Measurements from ENCODE around the gene PPFIA2.
"Not testable (repeated sequence)": the region's sequence is repeated elsewhere in the genome, so short reads cannot be mapped to it uniquely, and the experiment has no call there.

PPFIA2 gene

GRCh38 chr12:81659310-81659709 is 99.8 kb downstream of the PPFIA2 start:
- not testable (repeated sequence) for DNase-seq

DNA sequence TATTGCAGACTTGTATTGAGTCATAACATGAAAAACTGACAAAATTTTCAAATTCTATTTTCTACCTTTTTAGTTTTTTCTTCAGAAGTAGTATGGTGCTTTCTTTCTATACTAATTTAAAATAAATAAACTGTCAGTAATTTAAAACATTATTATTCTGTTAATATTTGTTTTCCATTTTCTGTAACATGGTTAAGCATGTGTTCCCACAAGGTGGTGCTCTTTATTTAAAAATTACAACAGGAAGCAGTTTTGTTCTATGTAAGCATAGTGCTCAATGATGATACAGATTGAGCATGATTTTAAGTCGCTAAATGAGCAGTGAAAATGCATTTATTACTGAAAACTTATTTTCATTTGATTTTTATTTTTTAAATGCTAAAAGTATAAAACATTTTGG is 114.6 kb downstream of the PPFIA2 start:
- DNase-seq, result peak; percentile 25

- DNase-seq, result no peak
These were observed 120.0 kb downstream of the PPFIA2 start for GRCh38 chr12:81639196-81639595.

DNA sequence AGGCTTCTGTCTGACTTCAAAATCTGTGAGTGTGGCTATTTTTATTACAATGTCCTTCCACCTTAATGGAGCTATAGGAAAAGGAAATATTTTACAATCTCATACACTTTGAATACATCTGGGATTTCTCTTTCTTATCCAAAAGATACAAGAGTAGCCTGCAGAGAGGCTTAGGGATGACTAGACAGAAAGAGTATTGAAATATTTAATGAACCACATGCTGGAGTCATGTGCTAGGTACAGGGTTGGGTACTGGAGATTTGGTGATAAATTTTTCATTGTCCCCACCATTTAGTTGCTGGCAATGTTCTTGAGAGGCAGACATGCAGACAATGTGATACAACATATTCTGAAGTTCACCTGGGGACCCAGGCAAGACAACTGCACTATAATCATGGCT is 126.0 kb downstream of the PPFIA2 start:
- DNase-seq, result no peak

DNA sequence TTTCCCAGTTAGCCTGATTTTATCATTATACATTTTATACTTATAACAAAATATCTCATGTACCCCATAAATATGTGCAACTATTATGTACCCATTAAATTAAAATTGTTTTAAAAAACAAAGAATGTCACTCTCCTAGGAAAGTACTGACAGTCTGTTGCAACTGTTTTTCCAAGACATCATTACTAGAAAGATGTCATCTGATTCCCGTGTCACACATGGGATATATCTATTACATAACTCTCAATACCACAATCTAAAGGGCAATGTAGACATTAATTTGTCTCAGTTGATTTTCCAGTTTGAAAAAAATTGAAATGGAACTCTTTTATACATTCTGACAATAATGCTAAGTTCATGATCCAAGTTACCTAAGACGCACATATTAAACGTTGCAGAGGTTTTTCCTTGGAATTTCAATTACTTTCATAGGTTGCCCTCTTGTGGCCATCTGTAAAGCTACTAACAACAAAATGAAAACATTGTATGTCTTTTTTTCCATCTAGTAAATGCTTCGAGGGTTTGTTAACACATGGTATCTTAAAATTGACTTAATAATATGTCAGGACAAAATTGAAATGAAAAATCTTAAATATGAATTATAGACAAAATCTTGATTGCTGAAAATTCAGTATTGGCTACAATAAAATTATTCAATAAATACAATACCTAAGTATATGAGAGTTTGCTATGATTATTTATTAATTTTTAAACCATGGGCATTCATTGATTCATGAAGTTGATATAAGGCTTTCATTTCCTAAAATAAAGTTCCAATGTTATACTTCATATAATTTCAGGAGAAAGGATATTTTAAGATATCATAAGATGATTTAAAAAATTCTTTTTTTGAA is 131.6 kb downstream of the PPFIA2 start:
- peak; percentile 46 for DNase-seq

DNA sequence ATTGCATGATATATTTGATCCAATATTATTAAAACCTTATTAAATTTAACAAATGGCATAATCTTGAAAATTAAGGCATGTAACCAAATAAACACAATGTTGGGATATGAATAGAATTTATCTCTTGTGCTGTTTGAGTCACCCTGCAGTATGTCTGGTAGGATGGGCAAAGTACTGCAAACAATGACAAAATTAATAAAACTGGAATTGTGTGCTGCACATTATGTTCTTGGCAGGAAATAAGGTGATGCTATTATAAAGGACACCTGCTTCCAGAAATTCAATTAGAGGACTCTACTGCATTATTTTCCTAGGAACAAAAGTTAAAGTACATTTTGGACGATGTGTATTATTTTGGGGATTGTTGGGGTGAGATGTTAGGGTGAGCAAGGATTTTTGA is 132.7 kb downstream of the PPFIA2 start:
- DNase-seq, result no peak

DNA sequence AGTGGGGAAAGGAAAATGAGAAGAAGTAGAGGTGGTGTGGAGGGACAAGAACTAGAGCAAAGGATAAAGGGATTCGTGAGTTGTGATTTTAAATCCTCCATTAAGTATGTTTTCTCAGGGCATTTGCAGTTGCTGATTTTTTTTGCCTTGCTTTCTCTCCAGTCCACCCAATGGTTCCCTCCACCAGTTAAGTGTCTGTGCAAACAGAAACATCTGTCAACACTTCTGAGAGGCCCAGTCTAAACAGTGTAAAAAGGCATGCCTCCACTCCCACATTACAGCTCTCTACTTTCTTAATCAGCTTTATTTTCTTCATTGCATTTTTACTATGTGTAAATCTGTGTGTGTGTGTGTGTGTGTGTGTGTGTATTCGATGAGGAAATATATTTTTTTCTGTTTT is 141.2 kb downstream of the PPFIA2 start:
- DNase-seq, result no peak

GRCh38 chr12:81615026-81615588 is 144.0 kb downstream of the PPFIA2 start:
- no peak for DNase-seq

GRCh38 chr12:81610955-81611889 is 147.9 kb downstream of the PPFIA2 start:
- DNase-seq, result no peak

DNA sequence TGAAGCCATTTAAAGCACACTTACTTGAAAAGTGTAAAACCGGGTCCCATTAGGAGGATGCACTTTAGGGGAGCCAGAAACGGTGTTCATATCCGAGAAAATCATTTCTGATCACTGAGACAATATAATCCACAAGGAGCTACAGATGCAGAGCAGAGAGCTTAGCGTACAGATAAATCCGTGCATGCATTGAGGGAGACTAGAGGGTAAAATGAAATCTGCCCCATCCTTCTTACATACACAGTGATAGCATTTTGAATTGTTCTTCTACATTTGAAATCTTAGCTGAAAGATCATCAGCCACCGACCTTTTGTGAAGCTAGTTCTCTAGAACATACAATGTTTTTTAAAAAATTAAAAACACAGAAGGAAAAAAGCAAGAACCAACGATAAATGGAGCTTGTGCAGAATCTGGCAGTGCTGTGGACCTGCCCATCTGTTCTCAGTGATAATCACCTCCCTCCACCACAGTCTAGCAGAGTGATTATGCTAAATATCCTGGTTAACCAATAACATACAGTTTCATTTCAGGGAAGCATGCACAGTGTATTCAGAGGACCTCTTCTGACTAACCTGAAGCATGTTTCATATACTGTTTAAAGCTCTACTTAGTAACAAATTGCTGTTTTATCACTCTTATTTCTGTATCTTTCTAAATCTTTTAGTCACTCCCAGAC is 161.1 kb downstream of the PPFIA2 start:
- no peak for DNase-seq

DNA sequence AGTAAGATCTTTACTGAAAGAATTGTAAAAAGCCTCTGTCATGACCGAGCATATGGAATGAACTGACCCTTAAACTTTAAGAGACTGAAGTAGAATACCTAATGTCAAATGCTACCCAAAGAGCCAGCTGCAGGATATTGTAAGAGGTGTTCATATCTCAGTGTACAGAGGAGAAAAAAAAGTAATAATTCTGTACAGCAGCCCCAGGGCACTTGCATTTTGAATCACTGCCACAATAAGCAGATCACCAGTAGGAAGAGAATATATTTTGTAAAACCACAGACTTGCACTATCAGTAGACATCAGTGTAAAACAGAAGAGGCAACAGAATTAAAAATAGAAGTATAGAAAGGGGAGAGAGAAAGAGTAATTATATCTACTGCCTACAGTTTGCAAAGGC is 162.6 kb downstream of the PPFIA2 start:
- DNase-seq, result no peak

DNA sequence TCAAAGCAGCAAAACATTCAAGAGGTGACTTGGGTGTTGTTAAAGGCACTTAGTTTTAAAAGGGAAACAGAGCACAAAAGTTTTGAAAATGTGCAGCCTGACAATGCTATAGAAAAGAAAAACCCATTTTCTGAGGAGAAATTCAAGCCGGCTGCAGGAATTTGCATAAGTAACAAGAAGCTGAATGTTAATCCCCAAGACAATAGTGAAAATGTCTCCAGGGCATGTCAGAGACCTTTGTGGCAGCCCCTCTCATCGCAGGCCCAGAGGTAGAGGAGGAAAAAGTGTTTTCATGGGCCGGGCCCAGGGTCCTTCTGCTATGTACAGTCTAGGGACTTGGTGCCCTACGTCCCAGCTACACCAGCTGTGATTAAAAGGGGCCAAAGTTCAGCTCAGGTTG is 167.9 kb downstream of the PPFIA2 start:
- DNase-seq, result no peak

- DNase-seq, result not testable (repeated sequence)
These were observed 168.4 kb downstream of the PPFIA2 start for GRCh38 chr12:81590703-81591102.

- DNase-seq, result no peak
These were observed 170.7 kb downstream of the PPFIA2 start for GRCh38 chr12:81588235-81589008.

GRCh38 chr12:81585787-81586186 is 173.4 kb downstream of the PPFIA2 start:
- no peak for DNase-seq

DNA sequence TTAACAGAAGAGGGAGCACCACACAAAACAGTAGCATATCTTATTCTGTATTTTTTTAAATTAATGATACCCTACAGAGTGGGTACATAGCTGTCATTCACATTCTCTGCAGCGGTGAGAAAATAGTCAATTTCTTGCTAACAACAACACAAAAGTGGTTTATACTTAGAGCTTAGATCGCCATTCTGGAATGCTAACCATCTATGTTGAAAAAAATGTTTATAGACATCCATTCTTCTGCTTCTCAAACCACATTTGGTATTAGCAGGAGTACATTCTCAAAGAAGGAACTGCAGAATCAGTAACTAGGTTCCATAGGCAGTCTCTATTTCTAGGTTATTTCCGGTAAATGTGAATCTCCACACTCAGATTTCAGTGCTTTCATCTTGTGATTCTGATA is 185.9 kb downstream of the PPFIA2 start:
- peak; percentile 60 for DNase-seq

- DNase-seq, result no peak
These were observed 186.7 kb downstream of the PPFIA2 start for GRCh38 chr12:81572411-81572810.

DNA sequence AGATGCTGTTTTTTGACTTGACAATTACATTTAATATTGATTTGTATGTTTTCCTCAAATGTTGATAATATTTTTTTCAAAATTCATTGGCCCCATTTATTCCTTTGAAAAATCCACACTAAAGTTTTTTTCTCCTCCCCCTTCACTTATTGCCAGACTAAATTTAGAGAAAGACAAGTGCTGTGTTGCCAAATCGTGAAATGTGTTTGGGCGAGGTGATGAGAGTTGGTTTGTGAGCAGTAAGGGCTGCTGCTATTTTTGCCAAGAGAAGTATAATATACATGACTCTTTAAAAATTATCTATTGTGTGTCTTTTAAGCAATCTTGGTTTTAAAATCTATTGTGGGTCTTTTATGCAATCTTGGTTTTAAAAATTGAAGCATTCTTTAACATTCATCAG is 188.9 kb downstream of the PPFIA2 start:
- DNase-seq, result no peak

DNA sequence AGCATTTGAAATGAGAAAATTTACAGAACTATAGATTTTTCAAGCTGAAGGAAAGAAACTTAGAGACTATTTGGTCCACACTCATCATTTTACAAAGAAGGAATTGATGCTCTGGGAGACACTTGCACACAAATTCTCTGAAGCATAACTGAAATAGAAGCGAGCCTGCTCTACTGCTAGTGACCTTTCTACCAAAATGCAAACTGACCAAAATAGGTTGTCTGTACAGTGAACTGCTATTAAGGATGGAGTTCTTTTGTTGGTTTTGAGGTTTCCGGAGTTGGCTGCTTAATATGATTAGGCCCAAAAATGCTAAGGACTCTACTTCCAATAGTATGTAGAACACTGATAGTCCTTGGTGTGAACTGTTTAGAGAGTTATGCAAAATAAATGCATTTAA is 194.9 kb downstream of the PPFIA2 start:
- no peak for DNase-seq

- peak; percentile 57 for DNase-seq
These were observed 201.1 kb downstream of the PPFIA2 start for GRCh38 chr12:81558031-81558430.

GRCh38 chr12:81546811-81547210 is 212.3 kb downstream of the PPFIA2 start:
- DNase-seq, result no peak

GRCh38 chr12:81543621-81544139 is 215.5 kb downstream of the PPFIA2 start:
- no peak for DNase-seq

Measured in fibroblast of skin of right biceps (primary cell).